ENCODE results near the gene NFRKB.
"Not testable (repeated sequence)": the region's sequence is repeated elsewhere in the genome, so short reads cannot be mapped to it uniquely, and the experiment has no call there.

Gene NFRKB

DNA sequence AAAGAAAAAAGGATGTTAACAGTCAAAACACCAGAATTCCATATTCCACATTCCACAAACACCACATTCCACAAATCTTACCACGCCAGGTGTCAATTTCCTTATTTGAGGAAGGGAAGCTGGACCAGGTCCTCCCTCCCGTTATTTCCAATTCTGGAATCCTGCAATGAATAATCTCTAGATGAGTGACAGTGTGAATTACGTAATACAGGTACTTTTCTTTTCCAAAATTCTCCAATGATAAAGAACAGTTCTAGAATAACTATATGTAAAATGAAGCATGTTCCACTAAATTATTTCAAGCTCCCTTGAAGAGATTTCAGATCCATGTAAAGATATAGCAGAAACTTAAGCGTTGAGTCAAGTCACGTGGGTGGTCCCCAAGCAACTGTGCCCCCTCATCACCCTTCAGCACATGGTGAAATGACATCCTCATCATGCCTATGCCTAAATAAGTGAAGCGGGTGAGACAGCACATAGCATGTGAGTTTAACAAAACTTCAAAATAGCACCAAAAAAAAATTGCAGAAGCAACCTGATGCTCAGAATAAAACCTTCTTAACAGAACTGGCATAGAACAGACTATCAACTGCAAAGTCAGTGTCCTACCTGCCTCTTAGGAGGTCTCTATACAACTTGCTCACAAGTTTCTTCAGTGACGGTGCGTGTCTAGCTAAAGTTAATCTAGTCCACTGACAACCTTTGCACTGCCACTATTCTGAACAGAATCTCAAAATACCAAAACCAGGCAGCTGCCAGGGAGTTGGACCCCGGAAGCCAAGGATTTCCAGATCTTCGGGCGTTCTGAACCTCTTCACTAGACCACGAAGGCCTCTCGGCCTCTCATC, 876 bp downstream of the NFRKB start:
- in situ Hi-C loops (cut with MboI; ENCODE audit: low sequenced_read_pairs) = no loop called here

DNA sequence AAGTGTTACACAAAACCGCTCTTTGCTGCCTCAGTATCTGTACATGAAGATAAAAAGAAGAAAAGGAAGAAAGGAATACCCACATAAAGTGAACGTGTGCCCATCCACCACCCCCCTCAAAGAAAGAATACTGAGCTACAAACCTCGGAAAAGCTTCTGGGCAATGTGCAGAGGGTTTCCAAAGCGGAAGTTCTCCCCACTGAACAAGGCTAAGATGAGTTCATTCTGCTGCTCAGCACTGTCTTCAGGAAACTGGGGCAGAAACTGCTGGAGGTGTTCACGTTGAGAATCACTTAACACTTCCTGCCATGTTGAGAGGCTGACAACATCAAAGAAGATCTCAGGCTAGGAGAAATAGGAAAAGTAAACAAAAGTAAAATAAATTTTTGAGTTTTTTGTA, 6.9 kb downstream of the NFRKB start:
- in situ Hi-C loops (cut with MboI; ENCODE audit: low sequenced_read_pairs) = no loop called here

DNA sequence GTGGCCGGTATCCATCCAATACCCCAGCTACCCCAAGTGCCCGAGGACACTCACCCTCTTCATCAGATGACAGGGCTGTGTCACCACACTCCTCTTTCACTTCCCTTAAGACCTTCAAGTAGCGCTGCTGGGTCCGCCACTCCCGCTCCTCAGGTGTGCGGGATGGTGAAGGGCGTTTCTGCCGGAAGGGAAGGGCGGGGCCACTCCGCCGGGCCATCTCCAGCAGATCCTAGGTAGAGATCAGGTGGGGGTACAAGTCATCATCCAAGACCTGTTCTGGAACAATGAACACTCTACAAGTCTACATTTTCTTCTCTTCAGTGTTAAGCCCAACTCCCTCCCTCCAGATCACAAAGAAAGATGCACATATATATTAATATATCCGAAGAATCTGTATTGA, 10.0 kb downstream of the NFRKB start:
- in situ Hi-C loops (cut with MboI; ENCODE audit: low sequenced_read_pairs) = no loop called here

DNA sequence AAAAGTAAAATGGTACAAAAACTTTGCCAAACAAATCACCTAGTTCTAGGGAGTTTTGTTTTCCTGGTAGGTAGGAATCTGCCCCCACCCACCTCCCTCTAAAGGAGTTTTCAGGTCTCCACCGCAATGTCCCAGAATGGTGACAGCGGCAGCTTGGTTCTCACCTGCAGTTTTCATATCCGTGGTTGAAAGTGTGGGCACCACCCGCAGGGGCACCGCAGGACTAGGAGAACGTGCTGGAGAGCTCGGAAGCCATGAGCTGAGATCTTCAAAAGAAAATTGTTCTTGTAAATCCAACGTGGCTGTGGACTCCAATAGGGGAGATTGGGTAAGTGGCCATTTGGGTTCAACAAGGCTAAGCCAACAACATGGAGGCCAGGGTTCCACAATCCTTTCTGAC, 10.8 kb downstream of the NFRKB start:
- in situ Hi-C loops (cut with MboI; ENCODE audit: low sequenced_read_pairs) = no loop called here

DNA sequence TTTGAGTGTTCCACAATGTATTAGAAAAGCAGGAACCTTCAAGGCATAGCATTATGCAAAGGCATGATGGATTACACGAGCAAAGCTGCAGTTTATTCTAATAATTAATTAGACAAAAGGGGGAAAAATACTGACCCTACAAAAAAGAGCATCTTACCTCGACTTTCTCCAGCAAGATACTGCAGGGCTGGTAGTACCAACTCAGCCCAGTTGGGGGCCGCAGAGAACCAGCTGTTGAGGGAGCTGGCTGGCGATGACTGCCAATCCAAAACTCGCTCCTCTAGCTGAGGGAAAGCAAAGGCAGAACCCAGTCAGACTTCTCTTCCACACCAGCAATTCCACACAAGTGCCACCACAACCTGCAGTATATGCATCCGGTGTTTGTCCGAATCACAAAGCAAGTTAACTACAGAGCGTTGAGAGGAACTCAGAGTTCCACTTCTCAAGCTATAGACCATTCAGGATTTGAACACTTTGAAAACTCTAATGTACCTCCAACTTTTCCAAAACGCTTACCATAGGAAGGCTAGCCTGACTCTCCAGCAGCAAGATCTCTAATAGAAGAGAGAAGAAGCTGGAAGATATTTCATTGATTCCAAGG, 13.7 kb downstream of the NFRKB start:
- in situ Hi-C loops (cut with MboI; ENCODE audit: low sequenced_read_pairs) = no loop called here

DNA sequence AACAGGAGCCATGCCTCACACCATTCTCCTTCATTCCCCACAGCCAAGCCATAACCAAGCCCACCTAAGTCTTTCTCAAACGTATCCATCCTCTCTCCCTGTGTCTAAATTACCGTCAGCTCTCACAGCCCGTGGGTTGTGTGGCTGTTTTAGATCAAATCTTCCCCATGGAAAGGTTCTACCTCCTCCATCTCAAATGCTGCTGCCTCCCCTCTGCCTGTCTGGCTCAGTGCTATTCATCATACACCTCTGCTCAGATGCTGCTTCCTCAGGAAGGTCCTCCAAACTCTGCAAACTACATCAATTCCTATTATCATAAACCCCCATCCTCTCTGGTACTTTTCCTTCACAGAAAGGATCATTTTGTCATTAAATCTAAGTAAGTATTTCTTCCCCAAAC, 15.1 kb downstream of the NFRKB start:
- in situ Hi-C loops (cut with MboI; ENCODE audit: low sequenced_read_pairs) = no loop called here

DNA sequence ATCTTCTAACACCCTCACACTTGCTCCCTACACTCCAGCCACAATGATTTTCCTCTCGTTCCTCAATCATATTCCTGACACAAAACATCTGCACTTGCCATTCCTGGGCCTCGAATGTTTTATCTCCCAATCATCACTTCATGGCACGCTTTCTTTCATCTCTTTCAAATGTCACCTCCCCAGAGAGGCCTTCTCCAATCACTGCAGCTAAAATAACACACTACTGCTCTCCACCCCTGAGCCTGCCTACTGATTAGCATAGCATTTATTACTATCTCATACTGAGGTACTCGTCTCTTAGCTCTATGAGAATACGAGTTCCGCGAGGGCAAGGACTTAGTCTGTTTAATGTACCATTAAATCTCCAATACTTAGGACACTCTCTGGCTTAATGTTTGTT, 23.5 kb downstream of the NFRKB start:
- in situ Hi-C loops (cut with MboI; ENCODE audit: low sequenced_read_pairs) = no loop called here

DNA sequence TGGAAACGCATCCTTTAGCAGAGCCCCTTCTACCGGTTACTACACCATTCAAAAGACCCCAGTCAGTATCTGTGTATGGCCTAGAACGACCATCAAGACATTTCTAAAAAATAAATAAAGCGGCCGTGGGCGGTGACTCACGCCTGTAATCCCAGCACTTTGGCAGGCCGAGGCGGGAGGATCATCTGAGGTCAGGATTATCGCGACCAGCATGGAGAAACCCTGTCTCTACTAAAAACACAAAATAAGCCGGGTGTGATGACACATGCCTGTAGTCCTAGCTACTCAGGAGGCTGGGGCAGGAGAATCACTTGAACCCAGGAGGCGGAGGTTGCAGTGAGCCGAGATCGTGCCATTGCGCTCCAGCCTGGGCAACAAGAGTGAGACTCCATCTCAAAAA, 26.8 kb downstream of the NFRKB start:
- in situ Hi-C loops (cut with MboI; ENCODE audit: low sequenced_read_pairs) = not testable (repeated sequence)

DNA sequence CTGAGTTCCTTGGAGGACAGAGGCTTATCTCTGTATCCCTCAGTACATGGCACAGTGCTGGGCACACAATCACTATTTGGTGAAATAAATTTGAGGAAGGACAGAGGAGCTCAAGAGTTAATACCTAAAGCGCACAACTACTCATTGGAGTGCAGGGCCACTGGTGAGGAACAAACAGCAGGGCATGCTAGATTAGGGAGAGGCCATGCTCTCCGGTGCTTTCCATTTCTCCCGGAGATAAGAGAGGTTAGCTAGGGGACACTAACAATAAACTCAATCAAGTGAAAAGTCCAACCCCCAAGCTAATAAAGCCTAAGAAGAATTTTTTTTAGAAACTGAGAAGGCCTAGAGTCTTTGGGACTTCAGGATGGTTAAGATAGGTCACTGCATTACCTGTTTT, 29.1 kb downstream of the NFRKB start:
- in situ Hi-C loops (cut with MboI; ENCODE audit: low sequenced_read_pairs) = no loop called here

DNA sequence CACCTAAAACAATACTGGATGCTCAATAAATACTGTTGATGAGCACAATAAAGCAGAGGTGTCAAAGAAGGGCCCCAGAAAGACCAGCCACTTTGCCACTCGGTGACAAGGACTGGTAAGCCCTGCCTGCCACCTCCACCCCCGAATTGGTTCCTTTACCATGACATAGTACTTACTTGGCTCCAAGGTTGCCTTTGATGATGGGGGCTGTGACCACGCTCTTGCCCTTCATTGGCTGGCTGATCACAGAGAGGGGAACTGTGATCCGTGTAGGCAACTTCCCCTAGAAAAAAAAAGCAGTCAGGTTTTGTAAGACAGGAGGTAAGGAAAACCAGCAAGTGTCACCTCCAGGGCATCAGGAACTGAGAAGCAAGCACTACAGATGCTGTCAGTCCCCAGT, 29.7 kb downstream of the NFRKB start:
- in situ Hi-C loops (cut with MboI; ENCODE audit: low sequenced_read_pairs) = no loop called here

DNA sequence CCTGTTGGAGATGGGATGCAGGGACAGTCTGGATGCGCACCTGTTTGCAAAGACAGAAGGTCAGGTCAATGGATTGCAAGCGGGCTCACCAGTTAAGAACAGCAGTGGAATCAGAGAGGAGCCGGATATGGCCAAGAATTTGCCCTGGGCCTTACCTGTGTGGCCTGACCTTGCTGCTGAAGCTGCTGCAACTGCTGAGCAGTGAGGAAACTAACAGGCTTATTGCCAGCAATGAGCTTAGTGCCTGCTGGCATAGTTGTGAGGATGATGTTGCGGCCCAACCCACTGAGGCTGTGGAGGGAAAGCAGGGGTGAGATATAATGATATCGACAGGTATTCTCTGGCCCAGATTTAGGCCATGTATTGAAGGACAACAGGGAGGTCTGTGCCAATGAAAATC, 30.6 kb downstream of the NFRKB start:
- in situ Hi-C loops (cut with MboI; ENCODE audit: low sequenced_read_pairs) = no loop called here

DNA sequence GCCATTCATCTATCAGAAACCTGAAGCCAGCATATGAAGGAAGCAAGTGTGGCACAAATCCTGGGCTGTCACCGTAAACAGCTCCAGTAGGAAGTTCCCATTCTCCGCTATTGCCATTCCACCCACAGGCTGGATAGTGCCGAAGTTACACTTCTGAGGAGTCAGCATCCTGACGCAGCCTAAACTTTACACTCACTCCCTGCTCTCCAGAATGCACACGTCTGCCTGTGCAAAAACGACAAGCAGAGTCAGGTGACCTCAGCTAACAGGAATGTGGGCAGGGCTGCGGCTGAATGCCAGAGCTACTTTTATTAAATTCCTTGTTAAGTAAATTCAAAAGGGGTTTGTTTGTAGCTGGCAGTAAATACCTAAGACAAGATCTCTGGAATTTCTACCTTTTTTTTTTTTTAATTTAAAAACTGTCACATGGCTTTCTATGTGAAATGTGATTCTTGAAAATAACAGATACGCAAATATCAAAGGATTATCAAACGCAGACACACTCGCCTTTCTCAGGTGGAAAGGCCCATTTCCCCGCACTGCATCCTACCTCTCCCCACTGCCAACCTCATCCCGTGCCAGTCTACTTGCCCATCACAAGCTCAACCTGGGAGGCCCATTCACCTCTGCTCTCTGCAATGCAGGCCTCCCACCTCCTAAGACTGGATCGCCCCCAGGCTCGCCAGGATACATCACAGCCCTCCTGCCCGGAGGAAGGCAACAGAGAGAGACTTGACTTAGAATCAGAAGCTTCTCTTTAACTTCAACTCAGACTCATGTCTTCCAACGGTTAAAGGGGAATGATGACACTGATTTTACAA, 33.5 kb downstream of the NFRKB start:
- in situ Hi-C loops (cut with MboI; ENCODE audit: low sequenced_read_pairs) = no loop called here

DNA sequence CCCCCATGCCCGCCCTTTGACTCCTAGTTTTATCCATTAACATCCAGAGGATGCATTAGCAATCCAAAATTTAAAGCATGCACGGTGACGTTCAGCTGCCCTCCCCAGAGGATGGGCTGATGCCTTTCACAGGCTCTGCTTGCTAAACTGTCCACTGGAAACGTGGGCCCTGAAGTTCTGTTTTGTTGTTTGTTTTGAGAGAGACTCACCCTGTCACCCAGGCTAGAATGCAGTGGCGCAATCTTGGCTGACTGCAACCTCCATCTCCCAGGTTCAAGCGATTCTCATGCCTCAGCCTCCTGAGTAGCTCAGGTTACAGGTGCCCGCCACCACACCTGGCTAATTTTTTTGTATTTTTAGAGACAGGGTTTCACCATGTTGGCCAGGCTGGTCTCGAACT, 39.3 kb downstream of the NFRKB start:
- in situ Hi-C loops (cut with MboI; ENCODE audit: low sequenced_read_pairs) = no loop called here

DNA sequence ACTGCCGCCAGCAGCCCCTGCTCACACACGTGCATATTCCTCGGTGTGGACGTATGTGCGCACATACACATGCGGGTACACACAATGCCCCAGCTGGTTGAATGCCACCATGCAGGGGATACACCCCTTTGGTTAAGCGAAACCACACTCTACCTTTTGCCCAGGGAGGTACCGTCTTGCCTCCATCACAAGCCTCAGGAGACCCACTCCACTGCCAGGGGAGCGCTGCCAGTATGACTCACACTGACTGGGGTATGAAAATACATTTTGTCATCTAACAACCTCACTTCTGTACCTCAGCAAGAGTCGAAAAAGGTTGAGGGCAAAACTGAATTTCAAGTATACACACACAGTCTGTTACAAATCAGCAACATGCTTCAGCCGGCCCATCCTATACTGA, 40.3 kb downstream of the NFRKB start:
- in situ Hi-C loops (cut with MboI; ENCODE audit: low sequenced_read_pairs) = no loop called here

DNA sequence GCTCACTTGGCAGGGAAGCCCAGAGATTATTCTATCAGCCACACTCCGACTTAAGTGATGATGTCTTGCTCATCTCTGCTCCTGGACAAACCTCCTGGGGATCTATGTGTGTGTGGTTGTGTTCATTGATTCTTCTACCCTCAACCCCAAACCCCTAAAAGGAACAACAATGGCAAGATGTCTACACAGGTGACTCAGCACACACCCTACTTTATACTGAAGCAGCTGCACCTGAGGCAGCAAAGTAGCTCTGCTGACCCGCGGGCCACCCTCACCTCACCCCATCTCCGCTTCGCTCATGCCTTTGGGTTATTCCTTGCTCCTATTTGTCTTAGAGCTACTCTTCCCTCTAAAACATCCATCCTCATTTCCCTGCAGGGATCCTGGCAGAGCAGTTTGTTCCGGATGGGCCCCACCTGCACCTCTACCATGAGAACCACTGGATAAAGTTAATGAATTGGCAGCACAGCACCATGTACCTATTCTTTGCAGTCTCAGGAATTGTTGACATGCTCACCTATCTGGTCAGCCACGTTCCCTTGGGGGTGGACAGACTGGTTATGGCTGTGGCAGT, 41.1 kb downstream of the NFRKB start:
- in situ Hi-C loops (cut with MboI; ENCODE audit: low sequenced_read_pairs) = no loop called here

DNA sequence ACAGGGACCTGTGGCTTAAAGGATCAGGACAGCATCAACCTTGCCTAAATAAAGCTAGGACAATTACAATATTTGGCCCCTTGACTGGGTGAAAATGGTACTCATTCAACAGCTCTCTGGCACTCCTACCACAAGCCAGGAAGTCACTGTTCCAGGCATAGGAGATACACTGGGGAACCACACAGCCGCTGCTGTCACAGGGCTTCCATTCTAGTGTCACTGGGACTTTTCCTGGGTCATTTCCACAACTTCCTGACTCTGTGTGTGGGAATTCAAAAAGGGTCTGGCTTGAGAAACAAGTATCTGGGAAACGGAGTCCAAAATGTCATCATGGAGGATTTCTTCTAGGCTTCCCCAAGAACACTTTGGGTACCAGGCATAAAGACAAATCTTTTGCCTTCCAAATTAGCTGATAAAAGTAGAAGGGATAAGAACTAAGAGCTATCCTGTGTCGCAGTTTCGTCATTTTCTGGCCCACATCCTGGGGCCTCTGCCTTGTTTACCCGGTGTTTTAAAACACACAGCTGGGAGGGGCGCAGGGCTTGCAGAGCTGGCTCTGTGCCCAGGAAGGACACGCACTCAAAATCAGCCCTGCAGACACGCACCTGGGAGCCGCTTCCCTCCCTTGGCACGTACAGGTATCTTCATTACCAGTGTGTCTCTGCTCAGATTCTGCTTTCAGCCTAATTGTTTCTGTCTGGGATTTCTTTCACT, 41.7 kb downstream of the NFRKB start:
- in situ Hi-C loops (cut with MboI; ENCODE audit: low sequenced_read_pairs) = no loop called here

DNA sequence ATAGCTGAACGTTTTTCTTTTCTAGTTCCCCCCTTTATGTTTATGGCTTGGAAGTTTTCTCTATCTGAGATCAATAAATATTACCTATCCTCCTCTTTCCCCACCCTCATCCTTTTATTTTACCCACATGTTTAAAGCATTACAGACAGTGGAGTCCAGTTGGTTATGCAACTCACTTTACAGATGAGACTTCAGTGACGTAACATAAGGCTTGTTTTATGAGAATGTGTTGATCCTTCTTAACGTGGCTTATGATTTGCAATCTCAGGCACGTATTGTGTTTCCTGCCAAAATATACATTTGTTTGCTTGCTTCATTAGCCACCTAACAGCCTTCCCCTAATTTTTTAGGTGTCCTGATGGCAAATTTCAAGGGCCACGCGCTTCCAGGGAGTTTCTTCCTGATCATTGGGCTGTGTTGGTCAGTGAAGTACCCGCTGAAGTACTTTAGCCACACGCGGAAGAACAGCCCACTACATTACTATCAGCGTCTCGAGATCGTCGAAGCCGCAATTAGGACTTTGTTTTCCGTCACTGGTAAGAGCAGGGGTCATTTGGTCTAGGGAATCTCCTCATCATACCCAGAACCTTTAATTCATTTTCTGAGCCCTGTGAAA, 43.1 kb downstream of the NFRKB start:
- in situ Hi-C loops (cut with MboI; ENCODE audit: low sequenced_read_pairs) = no loop called here

DNA sequence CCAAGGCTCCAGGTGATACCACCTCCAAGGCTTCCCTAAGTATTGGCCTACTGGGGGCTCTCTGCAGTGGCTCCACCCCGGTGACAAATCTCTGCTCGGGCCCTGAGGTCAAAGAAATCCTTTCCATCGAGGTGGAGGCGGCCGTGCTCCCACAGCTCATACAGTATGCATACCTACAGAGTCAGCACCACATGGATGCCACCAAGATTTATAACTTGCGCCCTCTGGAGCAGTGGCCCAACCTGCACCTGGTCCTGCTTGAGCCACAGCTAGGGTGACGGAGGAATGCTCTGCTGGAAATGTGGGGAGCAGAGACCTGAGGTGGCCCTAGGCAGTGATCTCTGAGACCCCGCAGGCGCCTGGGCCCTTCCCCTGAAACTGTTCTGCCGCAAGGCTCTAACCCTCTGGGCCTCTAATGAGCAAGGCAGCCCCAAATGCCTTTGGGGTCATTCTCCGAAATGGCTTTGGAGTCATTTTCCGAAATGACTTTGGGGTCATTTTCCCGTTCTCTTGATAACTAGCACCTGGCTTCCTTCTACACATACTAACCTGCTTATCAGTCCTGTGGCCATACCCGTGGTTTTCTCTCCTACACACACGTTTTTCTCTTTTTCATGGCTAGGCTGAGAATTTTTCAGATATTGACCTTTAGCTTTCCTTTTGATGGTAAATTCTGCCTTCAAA, 45.8 kb downstream of the NFRKB start:
- in situ Hi-C loops (cut with MboI; ENCODE audit: low sequenced_read_pairs) = no loop called here

DNA sequence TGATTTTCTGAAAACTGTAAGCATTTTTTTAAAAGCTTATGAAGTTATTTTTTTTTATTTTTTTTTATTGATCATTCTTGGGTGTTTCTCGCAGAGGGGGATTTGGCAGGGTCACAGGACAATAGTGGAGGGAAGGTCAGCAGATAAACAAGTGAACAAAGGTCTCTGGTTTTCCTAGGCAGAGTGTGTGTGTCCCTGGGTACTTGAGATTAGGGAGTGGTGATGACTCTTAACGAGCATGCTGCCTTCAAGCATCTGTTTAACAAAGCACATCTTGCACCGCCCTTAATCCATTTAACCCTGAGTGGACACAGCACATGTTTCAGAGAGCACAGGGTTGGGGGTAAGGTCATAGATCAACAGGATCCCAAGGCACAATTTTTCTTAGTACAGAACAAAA, 48.0 kb downstream of the NFRKB start:
- in situ Hi-C loops (cut with MboI; ENCODE audit: low sequenced_read_pairs) = not testable (repeated sequence)
